LNCaP clone FGC (cell line): ENCODE results near the gene STIM1.

Experiments
- DNase-seq: peaks from one replicate; pipeline ENCODE4 v3.0.0-alpha.2; 2011; ENCODE audit warnings: low read depth
- H3K4me3 ChIP-seq: 2 replicates; pipeline ENCODE4 v1.5.1; 2011; ENCODE audit warnings: mild to moderate bottlenecking, low read depth, low read length, control low read depth
- TF ChIP-seq, protein P1 (sequence below): IDR thresholded peaks from 2 replicates; pipeline ENCODE4 v1.5.1; 2012; ENCODE audit warnings: mild to moderate bottlenecking; ENCODE audit not compliant: control insufficient read depth, insufficient read depth; ENCODE audit errors: extremely low read depth

STIM1 gene

DNA sequence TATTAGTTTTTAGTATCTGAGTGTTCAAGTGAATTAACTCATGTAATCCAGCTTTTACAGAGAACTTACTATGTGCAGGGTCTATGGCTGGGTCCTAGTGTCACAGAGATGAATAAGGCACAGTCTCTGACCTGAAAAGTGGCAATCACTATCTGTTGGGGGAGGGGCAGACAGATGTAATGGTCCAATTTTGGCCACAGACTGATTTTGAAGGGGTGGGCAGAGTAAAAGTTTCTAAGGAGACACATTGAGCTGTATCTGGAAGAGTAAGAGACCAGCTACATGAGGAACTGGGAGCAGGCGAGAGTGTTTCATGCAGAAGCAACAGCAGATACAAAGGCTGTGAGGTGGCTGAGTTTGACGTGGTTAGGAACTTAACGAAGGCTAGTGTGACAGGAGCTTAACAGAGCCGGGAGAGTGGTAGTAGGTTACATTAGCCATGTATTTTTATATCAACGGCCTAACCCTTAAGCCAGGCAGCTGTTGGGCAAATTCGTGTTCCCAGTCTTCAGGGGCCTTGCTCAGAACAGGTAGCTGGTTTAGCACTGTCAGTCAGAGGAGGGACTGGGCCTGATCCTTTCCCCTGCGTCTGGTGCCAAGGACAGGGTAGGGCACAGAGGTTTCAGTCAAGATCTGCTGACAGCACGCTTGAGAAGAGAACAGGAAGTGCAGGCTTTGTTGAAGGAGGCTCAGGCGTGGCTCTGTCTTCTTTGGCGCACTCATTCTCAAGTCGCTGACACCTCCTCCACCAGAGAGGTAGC is 1.4 kb upstream of the STIM1 start:
- DNase-seq = no peak
- TF ChIP-seq, protein P1, sequence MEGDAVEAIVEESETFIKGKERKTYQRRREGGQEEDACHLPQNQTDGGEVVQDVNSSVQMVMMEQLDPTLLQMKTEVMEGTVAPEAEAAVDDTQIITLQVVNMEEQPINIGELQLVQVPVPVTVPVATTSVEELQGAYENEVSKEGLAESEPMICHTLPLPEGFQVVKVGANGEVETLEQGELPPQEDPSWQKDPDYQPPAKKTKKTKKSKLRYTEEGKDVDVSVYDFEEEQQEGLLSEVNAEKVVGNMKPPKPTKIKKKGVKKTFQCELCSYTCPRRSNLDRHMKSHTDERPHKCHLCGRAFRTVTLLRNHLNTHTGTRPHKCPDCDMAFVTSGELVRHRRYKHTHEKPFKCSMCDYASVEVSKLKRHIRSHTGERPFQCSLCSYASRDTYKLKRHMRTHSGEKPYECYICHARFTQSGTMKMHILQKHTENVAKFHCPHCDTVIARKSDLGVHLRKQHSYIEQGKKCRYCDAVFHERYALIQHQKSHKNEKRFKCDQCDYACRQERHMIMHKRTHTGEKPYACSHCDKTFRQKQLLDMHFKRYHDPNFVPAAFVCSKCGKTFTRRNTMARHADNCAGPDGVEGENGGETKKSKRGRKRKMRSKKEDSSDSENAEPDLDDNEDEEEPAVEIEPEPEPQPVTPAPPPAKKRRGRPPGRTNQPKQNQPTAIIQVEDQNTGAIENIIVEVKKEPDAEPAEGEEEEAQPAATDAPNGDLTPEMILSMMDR = no peak
- H3K4me3 ChIP-seq = no peak overlapping the region

DNA sequence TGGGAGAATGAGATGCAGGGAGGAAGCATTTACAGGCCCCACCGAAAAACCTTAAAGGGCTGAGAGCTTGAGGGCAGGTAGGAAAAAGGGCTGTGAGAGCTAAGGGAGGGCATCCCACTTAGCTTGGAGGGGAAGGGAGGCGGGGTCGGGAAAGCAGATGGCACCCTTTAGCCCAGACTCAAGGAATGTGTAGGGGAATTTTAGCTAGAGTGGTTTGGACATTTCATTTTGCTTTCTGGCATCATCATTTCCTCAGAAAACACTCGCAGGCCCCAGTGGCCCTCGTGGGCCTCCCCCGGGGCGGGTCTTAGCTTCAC is 846 bp upstream of the STIM1 start:
- DNase-seq = no peak
- no peak overlapping the region; the same call in 1 of the 2 replicates for H3K4me3 ChIP-seq
- TF ChIP-seq, protein P1 = no peak

DNA sequence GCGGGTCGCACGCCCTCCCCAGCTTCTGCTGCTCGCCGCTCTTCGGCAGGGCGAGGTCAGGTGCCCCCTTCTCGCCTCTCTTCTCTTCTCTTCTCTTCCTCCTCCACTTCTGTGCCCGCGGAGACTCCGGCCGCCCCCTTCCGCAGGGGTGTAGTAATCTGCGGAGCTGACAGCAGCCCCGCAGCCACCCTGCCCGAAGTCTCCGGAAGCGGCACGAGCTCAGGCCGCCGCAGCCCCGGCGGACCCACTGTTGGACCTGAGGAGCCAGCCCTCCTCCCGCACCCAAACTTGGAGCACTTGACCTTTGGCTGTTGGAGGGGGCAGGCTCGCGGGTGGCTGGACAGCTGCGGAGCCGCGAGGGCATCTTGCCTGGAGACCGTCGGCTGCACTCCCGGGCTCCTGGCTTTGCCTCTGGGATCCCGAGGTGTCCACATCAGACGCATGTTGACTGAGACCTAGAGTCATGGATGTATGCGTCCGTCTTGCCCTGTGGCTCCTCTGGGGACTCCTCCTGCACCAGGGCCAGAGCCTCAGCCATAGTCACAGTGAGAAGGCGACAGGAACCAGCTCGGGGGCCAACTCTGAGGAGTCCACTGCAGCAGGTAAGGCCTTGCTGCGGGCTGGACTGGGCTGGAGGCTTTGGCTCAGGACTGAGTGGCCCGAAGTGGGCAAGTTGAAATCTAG is 486 bp downstream of the STIM1 start:
- H3K4me3 ChIP-seq = peak overlapping the region; percentile 76
- TF ChIP-seq, protein P1 = no peak
- no peak for DNase-seq

DNA sequence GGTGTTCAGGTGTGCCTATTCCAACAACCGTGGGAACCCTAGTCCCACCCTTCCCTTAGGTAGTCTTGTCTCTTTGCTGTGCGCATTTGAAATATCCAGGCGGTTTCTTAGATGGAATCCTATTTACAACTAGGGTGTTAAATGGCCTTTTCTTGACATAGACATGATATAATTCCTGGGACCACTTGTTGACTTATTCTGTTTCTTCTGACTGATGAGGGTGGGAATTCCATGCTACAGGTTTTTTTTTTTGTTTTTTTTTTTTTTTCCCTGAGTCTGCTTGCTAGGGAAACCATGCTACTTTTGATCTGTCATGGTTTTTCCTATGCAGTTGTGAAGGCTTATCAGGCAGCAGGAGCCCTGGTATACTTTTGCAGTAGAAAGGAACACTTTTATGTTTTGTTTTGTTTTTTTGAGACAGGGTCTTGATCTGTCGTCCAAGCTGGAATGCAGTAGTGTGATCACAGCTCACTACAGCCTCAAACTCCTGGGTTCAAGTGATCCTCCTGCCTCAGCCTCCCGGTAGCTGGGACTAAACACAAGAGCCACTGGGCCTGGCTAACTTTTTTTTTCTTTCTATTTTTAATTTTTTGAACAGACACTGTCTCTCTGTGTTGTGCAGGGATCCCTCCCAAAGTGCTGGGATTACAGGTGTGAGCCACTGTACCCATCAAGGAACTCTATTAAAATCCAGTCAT is 1.5 kb downstream of the STIM1 start:
- peak overlapping the region; percentile 76 for H3K4me3 ChIP-seq
- TF ChIP-seq, protein P1 = no peak
- no peak for DNase-seq

DNA sequence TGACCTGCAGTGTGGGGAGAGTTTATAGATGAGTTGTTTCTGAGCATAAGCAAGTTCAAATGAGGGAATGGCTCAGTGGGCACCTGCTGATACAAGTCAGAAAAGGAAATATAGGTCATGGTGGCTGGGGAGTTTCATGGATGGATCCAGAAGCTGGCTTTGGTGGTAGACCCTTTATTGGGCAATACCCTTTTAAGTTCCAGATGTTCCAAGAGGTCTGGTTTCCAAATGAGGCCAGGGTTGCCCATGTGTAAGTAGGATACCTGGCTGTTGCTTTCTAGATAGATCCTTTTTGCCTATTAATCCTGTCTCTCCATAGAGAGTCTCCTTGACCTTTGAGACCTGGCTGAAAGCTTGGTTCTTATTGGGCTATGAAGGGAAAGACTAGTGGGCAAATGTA is 2.2 kb downstream of the STIM1 start:
- no peak overlapping the region for H3K4me3 ChIP-seq
- DNase-seq = no peak
- TF ChIP-seq, protein P1 = no peak

DNA sequence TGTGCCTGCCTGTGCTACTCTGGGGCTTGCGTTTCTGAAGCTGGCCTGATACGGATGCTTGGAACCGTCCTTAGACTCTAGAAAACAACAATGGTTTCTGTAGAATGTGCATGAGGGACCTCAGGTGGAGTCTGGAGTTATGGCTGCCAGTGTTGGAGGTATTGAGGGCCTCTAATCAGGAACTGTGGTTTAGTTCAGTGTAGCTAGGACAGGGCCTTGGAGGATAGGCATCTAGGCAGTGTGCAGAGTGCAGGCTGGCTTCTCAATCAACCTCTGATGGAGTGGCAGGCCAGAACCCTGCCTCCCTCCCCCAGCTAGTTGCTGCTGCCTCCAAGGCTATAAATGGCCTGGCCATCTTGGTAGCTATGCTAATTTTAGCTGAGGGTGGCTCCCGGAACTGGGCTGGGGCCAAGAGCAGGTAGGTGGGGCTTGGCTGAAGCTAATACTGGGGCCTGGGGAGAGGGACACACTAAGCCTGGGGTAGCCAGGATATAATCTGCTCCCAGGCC is 4.0 kb downstream of the STIM1 start:
- DNase-seq = no peak
- TF ChIP-seq, protein P1 = no peak
- no peak overlapping the region for H3K4me3 ChIP-seq
